HG02870 (cell line): ENCODE measurements around the gene CACNA2D3.

Source experiments
- ATAC-seq: cut with Tn5 transposase; IDR thresholded peaks from one replicate; pipeline ENCODE4 v1.9.1; 2021; ENCODE audit warnings: mild to moderate bottlenecking, moderate library complexity; ENCODE audit not compliant: unreplicated experiment

The CACNA2D3 gene

DNA sequence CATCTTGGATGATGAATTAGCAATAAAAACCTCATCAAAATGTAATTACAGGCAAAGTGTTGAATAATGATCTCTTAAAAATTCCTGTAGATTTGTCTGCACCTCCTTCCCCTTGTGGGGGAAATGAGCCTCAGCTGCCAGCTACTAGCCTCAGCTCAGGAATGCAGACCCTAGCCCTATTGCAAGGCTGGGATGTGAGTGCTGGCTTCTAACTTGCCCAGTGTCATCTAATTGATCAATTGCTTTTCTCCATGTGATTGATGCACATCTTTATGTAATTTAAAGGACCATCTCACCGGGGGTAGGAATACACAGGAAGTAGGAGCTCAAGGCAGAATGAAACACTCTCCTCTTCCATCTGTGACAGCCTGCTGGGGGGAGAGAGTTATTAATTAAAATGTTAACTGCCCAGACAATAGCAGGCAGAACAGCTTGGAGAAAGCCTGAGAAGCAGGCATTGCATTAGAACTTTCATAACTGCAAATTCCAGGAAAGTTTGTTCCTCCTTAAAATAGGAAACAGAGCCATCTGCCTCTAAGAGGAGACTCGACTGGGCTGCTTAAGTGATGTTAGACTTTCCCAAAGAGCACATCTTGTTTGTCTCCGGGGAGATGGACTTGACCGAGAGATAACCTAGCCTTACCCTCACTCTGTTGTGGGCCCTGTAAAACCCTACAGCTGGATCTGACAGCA is 735.9 kb downstream of the CACNA2D3 start:
- no peak for ATAC-seq

DNA sequence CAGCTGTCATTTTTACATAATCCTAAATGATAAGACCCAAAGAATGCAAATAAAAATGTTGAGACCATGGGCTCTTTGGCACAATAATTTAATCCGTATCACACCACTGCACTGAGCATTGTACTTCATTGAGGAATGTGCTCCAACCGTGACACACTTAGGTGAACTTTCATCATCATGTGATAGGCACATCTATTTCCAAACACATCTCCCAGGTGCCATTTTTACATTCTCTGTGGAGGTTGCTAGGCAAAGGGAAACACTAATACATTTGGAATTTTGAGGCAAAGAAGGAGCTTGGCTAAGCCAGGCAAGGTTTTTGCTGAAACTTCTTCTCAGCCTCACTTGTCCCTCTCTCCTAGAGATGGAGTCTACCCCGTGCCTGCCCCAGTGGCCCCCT is 736.8 kb downstream of the CACNA2D3 start:
- ATAC-seq, result no peak

DNA sequence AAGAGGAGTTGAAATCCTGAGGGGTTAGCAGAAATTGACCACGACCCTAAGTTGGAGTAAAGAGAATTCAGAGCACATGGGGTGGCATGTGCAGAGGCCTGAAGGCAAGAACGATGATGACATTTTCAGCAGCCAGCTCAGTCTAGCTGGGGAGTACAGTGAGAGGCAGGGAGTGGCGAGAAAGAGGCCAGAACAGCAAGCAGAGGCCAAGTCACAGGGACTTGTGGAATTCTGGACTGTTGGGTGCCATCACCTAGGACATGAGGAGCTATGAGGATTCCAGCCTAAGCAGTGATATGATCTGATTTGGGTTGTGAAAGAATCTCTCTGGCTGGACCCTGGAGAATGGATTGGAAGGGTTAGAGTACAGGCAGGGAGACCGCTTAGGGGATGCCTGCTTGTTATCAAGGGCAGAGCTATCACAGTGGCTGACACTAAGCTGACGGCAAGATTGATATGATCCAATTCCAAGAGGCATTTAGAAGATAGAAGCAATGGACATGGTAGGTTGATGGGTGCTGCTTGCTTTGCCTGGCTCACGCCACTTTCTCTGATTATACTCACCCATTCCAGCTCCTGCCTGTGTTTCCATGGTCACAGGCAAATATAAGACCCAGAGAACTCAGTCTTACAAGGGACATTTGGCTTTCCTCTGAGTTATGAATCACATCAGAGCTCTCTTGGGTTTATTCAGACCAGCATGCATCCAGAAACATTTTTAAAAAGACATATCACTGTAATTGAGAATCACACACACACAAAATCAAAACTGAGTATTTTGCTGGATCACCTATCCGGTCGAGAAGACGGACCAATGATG is 739.1 kb downstream of the CACNA2D3 start:
- no peak for ATAC-seq

DNA sequence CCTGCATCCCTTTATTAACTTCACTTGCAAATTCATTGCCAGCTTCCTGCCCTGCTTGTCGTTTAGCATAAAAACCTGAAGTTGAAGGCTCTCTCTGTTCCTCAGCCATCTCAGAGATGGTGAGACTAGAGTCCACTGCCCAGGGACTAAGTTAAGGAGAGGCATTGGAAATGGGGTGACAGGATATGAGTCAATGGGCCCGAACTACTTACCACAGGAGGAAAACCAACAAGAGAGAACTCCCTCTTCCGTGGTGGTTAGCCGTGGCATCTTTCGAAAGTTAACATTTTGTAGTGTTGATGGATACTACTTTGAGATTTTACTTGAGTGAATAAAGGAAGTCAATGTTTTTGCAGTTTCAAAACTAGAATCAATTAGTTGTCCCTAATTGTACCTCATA is 740.2 kb downstream of the CACNA2D3 start:
- no peak for ATAC-seq

DNA sequence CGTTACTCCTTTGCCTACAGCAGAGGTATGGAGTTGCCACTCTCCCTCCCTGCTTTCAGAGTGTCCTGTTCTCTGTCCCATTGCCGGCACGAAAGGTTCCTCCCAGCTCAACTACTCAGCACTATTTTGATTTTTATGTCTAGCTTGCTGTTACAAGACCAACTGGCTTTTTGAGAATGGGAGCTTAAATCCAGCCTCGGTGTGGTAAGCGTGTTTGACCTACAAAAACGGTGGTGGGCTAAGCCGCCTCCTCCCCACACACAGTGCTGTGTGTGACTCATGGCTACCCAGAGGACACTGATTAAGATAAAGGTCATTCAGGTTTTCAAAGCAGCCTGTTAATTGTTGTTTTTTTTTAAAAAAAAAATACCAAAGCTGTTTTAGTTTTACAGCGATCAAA is 741.0 kb downstream of the CACNA2D3 start:
- no peak for ATAC-seq

DNA sequence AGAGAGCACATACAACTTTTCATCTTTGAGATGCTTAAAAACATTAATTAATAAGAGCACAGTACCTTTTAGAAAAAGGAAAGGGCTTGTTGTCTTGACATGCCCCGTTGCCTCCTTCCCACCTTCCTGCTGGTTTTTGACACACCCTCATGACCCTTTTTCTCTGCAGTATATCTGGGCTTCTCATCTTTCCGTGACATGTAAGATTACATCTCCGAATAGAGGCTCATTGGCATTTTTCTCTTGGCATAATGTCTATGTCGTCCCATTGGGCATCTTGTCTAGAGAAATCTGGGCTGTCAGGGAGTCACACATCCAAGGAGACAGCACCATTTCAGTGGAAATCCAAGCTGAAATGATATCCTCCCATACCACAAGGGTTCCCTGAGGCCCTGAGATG is 741.4 kb downstream of the CACNA2D3 start:
- no peak for ATAC-seq

DNA sequence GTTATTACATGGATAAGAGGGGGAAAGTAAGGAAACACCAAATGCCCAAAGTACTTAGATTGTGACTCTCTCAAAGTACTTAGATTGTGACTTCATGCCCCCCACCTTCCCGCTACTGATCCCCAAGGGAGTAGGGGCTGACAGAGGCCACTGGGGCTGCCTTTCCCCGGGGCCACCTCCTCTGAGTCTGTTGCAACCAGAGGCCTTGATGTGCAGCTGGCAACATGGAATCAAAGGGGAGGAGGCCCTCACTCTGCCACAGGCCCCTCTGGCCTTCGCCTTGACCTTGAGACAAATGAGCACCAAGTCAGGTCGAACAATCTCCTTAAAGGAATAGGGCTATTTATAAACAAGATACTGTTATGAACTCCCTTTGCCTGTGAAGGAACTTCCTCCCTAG is 743.0 kb downstream of the CACNA2D3 start:
- ATAC-seq, result no peak

DNA sequence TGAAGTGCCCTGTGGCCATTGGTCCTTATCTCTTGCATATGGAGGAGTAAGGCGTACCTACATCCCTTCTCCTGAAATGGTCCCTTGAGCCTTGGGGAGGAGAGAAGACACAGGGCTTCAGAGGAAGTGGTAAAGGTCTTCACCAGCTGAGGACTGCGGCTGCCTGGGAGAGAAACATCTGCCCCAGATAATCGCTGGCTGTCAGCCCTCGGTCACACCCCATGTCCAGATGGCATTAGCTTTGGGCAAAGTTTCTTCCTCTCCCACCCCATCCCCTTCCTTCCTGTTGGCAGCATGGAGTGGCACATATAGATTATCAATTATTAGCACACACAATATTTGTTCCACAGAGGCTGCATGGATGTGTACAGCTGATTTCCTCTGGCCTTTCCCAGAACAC is 743.9 kb downstream of the CACNA2D3 start:
- no peak for ATAC-seq

DNA sequence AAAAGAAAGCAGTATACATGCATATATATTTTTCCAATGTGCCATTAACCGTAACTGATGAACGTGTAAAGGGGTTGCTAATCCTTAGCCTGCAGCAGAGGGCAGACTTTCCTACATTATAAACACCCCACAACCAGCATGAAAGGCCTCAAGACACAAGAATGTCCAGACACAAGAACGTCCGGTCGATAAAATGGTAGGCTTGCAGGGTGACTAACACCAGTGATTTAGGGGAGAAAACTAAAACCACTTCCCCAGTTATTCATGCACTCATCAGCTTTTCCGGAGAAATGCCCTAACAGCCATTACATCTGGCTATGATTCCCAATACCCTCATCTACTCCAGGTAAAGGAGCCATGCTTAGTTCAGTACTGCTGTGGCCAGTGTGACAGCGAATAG is 748.1 kb downstream of the CACNA2D3 start:
- ATAC-seq, result no peak

DNA sequence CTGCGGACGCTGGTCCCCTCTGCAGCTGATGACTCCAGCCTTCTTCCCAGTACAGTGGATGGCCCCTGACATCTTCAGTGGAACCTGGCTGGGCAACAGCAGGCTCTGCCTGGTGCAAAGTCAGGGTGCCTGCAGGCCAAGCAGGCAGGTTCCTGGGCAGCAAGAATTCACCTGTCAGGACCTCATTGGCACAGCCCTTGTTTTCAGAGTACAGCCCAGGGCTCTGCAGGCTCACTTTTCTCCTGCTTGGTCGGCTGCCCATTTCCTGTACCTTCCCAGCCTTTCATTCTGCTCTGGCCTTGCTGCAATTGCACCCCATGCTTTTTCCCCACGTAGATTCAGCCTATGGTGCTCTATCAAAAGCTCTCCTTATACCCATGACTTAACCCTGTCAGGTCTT is 749.5 kb downstream of the CACNA2D3 start:
- no peak for ATAC-seq

DNA sequence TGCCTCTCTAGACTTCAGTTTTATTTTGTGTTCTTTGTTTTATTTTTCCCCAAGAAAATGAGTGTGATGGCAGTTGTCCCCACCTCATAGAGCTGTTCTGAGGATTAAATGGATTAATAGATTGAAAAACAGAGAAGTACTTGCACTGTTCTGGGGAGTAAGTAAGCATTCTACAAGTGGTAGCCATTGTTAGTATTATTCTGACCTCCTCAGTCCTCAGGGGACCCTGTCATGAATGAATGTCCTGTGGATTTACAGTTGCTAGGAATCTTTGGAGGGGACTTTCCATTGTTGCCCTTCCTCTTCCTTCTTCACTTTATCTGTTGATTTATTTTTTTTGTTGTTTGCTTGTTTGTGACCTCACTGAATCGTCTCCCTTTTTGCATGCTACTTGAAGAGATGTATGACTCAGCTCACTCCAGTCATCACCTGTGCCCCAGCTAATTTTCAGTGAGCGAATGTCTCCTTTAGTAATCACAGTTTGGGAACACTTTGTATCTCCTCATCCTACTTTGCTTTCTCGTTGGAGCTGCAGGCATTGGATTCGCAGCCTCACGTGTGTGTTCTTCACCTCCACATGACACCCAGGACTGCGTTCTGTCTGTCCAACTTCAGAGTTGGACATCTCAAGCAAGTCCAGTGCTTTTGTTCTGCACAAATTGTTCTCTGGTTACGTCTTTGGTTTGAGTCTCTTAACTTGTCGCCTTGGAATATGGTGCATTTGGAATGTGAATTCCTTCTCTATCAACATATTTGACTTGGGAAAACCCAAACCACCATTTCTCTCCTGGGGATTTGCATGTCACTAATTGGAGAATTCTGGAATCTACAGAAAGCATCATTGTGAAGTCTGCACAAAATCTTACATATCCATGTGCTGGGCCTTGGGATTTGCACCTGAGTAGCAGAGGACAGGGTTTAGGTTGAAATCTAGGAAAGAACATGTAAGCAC is 751.0 kb downstream of the CACNA2D3 start:
- ATAC-seq, result no peak

DNA sequence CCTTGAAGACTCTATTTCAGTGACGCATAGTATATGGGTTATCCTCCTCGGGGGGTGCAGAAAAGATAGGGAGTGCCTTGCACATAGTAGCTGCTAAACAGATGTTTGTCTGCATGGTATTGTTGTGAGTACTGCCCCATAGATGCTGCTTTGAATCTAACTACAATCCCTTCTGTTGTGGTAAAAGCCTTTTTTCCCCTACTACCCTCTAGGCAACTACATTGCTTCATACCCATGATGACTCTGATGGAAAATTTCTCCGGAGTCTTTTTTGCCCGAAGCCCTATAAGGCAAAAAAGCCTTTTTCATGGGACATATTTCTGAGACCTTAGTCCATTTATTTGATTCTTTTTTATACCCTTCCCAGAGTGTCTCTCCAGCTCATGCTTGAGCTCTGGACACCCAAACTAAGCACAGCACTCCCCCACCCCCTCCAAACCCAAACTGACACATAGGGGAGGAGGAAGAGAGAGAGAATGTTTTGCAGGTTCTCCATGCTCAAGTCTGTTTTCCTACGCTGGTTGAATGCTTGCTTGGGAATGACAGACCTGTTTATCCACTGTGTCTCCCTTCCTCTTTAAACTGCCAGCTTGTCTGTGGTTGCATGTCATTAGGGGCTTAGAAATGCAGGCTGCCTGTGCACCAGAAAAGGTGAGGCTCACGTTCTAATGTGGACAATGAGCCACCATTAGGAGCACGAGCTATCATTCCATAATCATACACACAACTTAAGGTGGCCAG is 752.6 kb downstream of the CACNA2D3 start:
- no peak for ATAC-seq

DNA sequence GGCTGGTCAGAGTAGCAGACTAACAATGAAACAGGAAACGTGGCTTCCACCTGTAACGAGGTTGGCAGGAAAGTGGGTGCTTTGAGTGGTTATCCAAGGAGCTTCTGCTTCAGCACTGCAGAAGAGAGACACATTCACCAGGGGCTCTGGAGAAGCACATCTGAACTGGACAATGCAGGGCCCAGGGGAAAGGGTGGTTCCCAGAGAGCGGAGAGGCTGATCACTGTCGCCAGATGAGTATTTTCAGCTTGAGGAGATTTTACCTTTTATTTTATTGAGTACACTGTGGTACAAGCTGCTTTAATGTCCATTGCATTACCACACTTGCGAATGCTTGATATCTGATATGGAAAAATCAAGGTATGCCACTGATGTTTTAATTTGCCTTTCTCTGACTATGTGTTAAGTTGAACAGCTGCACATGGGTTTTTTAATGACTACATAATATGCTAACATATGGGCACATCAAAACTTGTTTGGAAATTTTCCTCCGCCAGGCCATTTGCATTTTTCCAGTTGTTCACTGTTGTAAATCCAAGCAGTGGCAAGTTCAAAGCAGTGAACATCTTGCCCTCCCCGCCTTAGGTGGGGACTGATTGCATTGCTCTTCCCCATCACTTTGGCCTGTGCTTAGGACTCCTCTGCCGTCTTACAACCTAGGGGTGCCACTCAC is 753.4 kb downstream of the CACNA2D3 start:
- no peak for ATAC-seq

DNA sequence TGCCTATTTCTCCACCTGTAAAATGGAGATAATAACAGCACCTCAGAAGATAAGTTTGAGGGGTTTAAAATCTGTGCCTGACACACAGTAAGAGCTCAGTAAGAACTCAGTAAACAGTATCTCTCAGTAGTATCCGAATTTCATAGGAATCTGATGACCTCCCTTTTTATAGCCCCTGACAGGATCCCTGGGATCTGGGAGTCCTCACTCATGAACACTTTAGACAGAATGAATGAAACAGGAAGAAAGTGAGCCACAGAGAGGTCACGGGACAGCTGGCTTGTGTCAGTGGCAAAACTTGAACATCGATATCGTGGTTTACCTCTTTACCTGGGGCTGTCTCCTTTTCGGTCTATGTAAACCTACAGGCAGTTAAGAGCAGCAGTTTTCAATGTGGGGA is 754.3 kb downstream of the CACNA2D3 start:
- ATAC-seq, result no peak

DNA sequence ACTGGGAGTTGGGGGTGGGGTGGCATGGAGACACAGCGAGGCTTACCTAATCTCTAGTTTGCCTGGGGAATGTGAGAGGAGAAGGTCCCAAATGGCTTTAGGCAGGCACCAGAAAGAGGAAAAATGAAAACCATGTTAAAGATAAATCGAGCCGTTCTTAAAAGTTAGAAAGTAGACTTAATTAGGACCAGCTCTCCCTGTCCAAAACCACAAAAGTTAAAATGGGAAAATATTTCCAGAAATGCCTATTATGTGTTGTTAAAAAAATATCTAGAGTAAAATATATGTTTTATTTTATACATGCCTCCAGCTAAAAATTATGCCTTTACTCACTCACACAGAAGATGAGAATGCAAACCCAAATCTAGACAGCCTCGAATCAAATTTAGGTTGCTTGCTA is 755.4 kb downstream of the CACNA2D3 start:
- no peak for ATAC-seq

DNA sequence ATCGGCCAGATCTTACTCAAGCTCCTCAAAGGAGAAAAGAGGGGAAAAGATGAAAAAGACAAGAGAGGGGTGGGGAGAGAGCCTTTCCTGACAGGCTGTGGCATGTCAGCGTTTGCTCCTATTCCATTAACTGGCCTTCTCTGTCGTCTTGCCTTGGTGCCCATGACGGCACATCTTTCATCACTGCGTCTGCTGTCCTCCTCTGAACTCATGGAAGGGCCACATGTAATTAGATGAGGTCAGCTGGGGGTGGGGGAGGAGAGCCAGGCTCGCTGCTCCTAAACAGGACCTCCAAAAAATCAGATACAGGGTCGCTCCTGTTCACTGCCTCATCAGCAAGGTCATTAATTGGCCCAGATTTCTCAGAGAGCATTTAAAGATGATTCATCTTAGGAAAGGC is 755.8 kb downstream of the CACNA2D3 start:
- no peak for ATAC-seq

DNA sequence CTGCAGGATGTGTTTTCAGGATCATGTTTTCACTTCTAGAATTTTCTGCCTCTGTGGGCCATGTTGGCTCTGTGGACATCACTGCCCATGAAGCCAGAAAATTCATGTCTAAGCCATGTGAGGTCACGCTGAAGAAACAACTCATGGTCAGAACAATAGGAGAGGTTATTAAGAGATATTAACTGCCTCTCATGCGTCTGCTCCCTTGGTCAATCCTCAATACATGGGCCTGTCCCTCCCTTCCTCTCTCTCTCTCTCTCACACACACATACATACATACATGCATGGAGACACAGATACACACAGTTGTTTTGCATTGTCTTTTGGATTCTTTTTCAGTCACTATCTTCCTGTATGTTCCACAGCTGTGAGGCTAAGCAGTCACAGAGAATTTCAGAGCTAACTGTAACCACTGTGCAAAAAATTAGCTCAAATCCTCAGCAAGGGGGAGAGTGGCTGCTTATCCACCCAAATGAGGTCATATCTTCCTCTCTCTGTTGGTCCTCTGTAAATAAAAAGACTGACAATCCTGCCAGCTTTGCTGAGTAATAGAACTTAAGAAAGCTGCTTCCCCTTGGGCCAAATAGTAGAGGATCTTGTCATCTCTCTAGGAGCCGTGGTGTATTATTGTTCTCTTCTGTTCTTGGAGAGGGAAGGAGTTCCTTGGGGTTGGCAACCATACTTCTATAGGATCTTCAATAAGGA is 759.9 kb downstream of the CACNA2D3 start:
- no peak for ATAC-seq

DNA sequence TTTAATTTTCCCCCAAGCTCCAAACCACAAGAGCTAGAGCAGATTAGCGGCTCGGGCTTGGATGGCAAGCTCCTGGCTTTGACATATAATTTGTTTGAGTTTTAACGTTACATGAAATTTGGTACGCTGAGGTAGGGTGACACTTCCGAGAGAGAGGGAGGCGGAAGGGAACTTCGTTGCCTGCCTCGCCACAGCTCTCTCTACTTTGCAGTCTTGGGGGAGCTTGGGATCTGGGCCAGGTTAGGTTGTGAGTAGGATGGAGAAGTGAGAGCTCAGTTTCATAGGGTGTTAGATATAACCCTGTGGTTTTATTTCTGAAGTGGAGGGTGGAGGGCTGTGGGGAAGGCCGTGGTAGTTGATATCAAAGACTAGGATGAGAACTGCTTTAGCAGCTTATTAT is 765.8 kb downstream of the CACNA2D3 start:
- ATAC-seq, result no peak

DNA sequence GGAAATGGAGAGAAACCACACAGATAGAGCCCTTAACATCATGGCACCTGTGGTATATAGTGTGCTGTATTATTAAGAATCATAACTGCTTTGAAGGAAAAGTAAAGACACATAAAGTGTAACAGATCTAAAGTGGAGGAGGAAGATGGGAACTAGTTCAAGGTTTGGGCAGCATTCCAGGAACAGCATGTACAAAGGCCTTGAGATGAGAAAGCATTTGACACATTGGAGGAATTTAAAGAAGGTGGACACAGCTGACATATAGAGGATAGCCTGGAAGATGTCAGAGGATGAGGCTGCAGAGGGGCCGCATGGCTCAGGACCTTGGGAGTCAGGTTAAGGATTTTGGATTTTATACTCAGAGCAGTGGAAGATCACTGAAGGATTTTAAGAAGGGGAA is 766.5 kb downstream of the CACNA2D3 start:
- no peak for ATAC-seq

DNA sequence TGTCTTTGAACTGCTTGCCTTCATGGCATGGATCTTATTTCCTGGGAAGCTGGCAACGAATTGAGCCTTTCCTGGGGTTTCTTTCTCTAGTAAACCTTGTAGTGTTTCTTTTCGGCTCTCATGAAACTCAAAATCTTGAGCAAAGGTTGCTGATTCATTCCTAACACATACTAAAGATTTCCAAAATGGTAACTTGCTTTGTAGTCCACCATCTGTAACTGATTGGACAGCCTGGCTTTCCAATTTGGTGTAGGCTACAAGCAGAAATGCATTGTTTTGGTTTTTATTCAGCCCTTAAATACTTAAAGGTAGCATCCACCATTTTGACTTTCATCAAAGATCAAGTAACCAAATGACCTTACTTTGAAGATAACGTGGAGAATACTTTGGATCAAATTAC is 767.4 kb downstream of the CACNA2D3 start:
- no peak for ATAC-seq
